CD4-positive, alpha-beta T cell treated with Interleukin-12 subunit alpha and Interleukin-12 subunit beta, for 1 hour (primary cell): ENCODE measurements around the gene ANKS1A.
"Not testable (repeated sequence)": the region's sequence is repeated elsewhere in the genome, so short reads cannot be mapped to it uniquely, and the experiment has no call there.

Experiments used
- DNase-seq: peaks from one replicate; pipeline ENCODE4 v3.0.0-alpha.2; 2020

The ANKS1A gene

GRCh38 chr6:34920097-34920496, 31.0 kb downstream of the ANKS1A start:
- DNase-seq = no peak

GRCh38 chr6:34922177-34922663, 33.2 kb downstream of the ANKS1A start:
- DNase-seq = no peak

GRCh38 chr6:34924831-34925625, 36.0 kb downstream of the ANKS1A start:
- DNase-seq = no peak

GRCh38 chr6:34926655-34927054, 37.6 kb downstream of the ANKS1A start:
- DNase-seq = no peak

- no peak for DNase-seq
These were observed 39.2 kb downstream of the ANKS1A start for GRCh38 chr6:34928220-34928619.

- no peak for DNase-seq
These were observed 39.6 kb downstream of the ANKS1A start for GRCh38 chr6:34928695-34929094.

- no peak for DNase-seq
These were observed 40.4 kb downstream of the ANKS1A start for GRCh38 chr6:34929241-34929978.

GRCh38 chr6:34930221-34930620, 41.2 kb downstream of the ANKS1A start:
- no peak for DNase-seq

- DNase-seq = not testable (repeated sequence)
These were observed 43.1 kb downstream of the ANKS1A start for GRCh38 chr6:34932202-34932601.

GRCh38 chr6:34934516-34934915, 45.5 kb downstream of the ANKS1A start:
- DNase-seq = no peak

- DNase-seq = no peak
These were observed 49.2 kb downstream of the ANKS1A start for GRCh38 chr6:34938268-34938667.

GRCh38 chr6:34940030-34940434, 51.0 kb downstream of the ANKS1A start:
- DNase-seq = no peak

GRCh38 chr6:34941421-34941820, 52.4 kb downstream of the ANKS1A start:
- no peak for DNase-seq

GRCh38 chr6:34945317-34945716, 56.3 kb downstream of the ANKS1A start:
- no peak for DNase-seq

- no peak for DNase-seq
These were observed 58.5 kb downstream of the ANKS1A start for GRCh38 chr6:34947561-34947960.

GRCh38 chr6:34949636-34950035, 60.6 kb downstream of the ANKS1A start:
- no peak for DNase-seq

GRCh38 chr6:34950849-34951248, 61.8 kb downstream of the ANKS1A start:
- DNase-seq = no peak

GRCh38 chr6:34951731-34952130, 62.7 kb downstream of the ANKS1A start:
- no peak for DNase-seq

- DNase-seq = no peak
These were observed 64.3 kb downstream of the ANKS1A start for GRCh38 chr6:34953061-34954025.

GRCh38 chr6:34955442-34955841, 66.4 kb downstream of the ANKS1A start:
- DNase-seq = no peak

- no peak for DNase-seq
These were observed 68.3 kb downstream of the ANKS1A start for GRCh38 chr6:34957231-34957783.

- no peak for DNase-seq
These were observed 69.7 kb downstream of the ANKS1A start for GRCh38 chr6:34958734-34959133.

- DNase-seq = no peak
These were observed 70.2 kb downstream of the ANKS1A start for GRCh38 chr6:34959224-34959623.
